ENCODE results near the gene TTLL11. TPM values are rescaled to one million over a fixed set of nuclear protein-coding genes. Genes with fewer than 3 reads are reported as not detected.

TTLL11 gene
- total RNA-seq, 2 donors from 2014 or later: 2.3 to 4.2 TPM

DNA sequence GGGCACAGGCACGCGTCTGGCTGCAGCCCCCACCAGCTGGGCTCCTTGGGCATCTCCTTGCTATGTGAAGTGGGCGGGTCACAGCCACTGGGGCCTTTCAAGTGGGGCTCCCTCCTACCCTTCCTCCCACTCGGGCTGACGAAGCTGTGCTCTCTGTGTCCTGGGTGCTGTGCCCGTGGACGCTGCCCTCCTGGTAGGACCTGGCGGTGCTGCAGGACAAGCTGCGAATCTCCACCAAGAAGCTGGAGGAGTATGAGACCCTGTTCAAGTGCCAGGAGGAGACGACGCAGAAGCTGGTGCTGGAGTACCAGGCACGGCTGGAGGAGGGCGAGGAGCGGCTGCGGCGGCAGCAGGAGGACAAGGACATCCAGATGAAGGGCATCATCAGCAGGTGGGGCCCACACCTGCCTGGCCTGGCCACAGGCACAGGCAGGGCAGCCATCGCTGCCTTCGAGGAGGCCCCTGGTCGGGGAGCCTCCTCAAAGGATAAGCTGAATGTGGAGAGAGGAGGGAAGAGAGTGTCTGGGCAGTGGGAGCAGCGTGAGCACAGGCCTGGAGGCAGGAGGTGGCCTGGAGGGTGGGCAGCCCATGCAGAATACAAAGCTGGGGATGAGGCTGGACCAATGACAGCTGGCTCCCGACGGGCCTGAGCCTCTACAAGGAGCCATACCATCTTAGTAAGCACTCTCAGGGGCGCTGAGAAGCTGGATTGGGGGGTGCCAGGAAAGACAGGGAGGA, 316.9 kb downstream of the TTLL11 start:
- DNase-seq: no peak
- Mint-ChIP-seq H3K4me3 (no peak overlapping the region), H3K36me3 (ENCODE audit: low read depth) (no peaks in the 10 kb centered on the region), H3K27me3 (peaks cover 28% of the 10 kb centered on the region), H3K4me1 (no peaks in the 10 kb centered on the region), H3K27ac (no peak overlapping the region)
- H3K9me3 ChIP-seq (ENCODE audit: control insufficient read depth, low read length, poor library complexity, severe bottlenecking): no peaks in the 10 kb centered on the region
- no peak for ATAC-seq

DNA sequence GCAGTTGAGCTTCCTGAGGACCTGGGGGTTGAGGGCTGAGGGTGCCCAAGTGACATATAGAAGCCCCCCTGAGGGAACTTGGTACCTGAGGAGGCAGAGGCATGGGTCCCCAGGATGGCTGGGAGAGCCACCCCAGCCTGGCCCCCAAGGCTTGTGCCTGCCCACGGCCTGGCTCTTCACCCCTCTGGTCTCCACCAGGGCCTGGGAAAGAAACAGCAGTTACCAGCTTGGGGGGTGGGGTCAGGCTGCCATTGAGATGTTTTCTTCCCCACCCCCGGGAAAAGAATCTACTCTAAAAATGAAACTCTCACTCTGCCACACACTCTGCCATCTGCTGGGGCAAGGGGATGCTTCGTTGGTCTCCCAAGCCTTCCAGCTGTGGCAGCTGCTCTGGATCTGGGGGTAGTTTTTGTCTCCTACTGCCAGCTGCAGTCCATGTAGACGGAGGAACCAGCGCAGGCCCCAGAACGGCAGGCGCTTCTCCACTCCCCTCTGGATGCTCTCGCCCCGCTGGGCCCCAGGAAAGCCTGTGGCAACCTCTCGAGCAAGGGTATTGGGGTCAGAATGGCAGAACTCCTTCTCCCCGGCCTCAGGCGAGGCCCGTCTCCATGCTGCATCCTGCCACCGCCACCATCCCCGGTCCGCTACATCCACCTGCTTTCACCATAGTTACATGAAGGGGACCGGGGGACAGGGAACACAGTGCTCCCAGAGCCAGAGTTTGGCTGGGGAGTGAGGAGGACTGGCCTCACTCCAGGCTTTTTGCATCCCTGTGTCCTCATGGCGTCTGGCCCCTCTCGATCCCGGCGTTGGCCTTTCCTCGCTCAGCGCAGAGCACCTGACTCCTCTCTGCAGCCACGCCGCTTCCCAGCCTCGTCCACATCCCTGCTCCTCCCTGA, 318.1 kb downstream of the TTLL11 start:
- H3K36me3 Mint-ChIP-seq (ENCODE audit: low read depth): no peaks in the 10 kb centered on the region
- no peak overlapping the region for H3K4me3 Mint-ChIP-seq
- peak overlapping the region; percentile 12 for H3K27ac Mint-ChIP-seq
- no peaks in the 10 kb centered on the region for H3K9me3 ChIP-seq (ENCODE audit: control insufficient read depth, low read length, poor library complexity, severe bottlenecking)
- ATAC-seq: no peak
- H3K27me3 Mint-ChIP-seq: peaks cover 17% of the 10 kb centered on the region
- no peak for DNase-seq
- no peaks in the 10 kb centered on the region for H3K4me1 Mint-ChIP-seq

DNA sequence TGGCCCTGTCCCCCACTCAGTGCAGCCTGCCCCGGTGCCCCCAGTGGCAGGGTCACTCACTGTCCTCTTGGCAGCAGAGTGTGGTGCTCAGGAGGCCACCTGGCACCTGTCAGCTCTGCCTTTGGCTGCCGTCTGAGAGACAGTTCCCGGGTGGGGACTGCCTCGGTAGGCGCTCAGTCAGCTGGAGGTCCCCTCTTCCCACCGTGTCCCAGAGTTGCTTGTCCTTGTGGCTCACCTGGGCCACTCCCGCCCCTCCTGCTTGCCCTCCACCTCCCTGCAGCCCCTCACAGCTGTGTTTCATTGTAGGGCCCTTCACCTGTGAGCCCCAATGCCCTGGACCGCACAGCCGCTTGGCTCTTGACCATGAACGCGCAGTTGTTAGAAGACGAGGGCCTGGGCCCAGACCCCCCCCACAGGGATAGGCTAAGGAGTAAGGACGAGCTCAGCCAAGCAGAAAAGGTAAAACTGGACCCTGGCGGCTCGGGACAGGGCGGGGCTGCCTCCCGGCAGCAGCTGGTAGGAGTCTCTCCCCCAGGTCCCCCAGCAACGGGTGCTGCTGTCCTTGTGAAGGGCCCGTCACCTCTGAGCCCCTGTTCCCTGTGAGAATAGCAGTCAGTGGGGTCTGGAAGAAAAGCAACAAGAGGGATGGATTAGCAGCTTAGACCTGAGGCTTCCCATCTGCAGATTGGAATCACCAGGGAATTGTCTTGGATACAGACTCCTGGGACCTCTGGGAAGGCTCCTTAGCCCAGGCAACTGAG, 319.0 kb downstream of the TTLL11 start:
- no peaks in the 10 kb centered on the region for H3K4me1 Mint-ChIP-seq
- ATAC-seq: no peak
- no peak for DNase-seq
- H3K4me3 Mint-ChIP-seq: no peak overlapping the region
- H3K27me3 Mint-ChIP-seq: peaks cover 17% of the 10 kb centered on the region
- no peaks in the 10 kb centered on the region for H3K36me3 Mint-ChIP-seq (ENCODE audit: low read depth)
- H3K9me3 ChIP-seq (ENCODE audit: control insufficient read depth, low read length, poor library complexity, severe bottlenecking): no peaks in the 10 kb centered on the region
- no peak overlapping the region for H3K27ac Mint-ChIP-seq

DNA sequence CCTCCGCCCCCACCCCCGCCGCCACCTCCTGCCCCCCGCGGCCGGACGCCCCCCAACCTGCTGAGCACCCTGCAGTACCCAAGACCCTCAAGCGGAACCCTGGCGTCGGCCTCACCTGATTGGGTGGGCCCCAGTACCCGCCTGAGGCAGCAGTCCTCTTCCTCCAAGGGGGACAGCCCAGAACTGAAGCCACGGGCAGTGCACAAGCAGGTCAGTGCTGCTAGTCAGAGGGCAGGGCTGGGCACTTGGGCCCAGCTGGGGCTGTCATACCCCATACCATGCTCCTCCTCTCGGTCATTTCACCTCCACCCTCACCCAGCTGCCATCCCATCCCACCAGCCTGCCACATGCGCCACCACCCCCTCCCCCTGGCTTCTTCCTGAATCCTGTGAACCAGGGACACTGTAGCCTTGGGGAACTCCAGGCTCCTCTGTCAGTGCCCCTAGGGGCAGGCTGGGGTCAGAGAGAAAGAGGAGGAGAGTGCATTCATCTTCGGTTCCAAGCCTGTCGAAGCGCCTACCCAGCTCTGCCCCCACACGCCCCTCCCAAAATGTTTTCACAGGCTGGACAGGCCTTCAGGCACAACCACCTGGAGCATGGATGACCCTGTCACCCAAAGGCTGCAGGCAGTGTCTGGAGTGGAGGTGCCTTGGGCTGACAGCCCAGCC, 319.7 kb downstream of the TTLL11 start:
- Mint-ChIP-seq H3K27ac (no peak overlapping the region), H3K27me3 (peaks cover 17% of the 10 kb centered on the region), H3K4me3 (no peak overlapping the region), H3K4me1 (no peaks in the 10 kb centered on the region), H3K36me3 (ENCODE audit: low read depth) (no peaks in the 10 kb centered on the region)
- no peak for ATAC-seq
- no peaks in the 10 kb centered on the region for H3K9me3 ChIP-seq (ENCODE audit: control insufficient read depth, low read length, poor library complexity, severe bottlenecking)
- DNase-seq: no peak

DNA sequence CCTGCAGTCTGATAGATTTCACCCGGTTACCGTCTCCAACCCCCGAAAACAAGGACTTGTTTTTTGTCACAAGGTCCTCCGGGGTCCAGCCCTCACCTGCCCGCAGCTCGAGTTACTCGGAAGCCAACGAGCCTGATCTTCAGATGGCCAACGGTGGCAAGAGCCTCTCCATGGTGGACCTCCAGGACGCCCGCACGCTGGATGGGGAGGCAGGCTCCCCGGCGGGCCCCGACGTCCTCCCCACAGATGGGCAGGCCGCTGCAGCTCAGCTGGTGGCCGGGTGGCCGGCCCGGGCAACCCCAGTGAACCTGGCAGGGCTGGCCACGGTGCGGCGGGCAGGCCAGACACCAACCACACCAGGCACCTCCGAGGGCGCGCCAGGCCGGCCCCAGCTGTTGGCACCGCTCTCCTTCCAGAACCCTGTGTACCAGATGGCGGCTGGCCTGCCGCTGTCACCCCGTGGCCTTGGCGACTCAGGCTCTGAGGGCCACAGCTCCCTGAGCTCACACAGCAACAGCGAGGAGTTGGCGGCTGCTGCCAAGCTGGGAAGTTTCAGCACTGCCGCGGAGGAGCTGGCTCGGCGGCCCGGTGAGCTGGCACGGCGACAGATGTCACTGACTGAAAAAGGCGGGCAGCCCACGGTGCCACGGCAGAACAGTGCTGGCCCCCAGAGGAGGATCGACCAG, 320.4 kb downstream of the TTLL11 start:
- H3K27ac Mint-ChIP-seq: no peak overlapping the region
- peaks cover 20% of the 10 kb centered on the region for H3K27me3 Mint-ChIP-seq

More for the DNA sequence above, 320.4 kb downstream of the TTLL11 start:
- H3K9me3 ChIP-seq (ENCODE audit: control insufficient read depth, low read length, poor library complexity, severe bottlenecking): no peaks in the 10 kb centered on the region
- DNase-seq (peak in 1 of 3 donors; percentile 2), ATAC-seq (no peak)
- H3K4me1 Mint-ChIP-seq: no peaks in the 10 kb centered on the region
- H3K36me3 Mint-ChIP-seq (ENCODE audit: low read depth): no peaks in the 10 kb centered on the region
- H3K4me3 Mint-ChIP-seq: no peak overlapping the region

Other genes starting within 250 kb of the TTLL11 start
- 10 to 100 TPM in 1 of 2 donors, 1 to 10 TPM in 1; 9.2 to 13.0 TPM for gene NDUFA8, start 66.5 kb upstream of the TTLL11 start, total RNA-seq
- not detected for gene MORN5, start 66.6 kb upstream of the TTLL11 start, total RNA-seq
- gene LHX6, start 135.6 kb upstream of the TTLL11 start, total RNA-seq: not detected
- 10 to 100 TPM; 19.1 to 25.9 TPM for gene RBM18, start 171.5 kb upstream of the TTLL11 start, total RNA-seq
- gene MRRF, start 171.6 kb upstream of the TTLL11 start, total RNA-seq: 10 to 100 TPM; 24.8 to 25.4 TPM

All from T-helper 17 cell (primary cell).